Epidermal melanocyte (primary cell): ENCODE results near the gene C9orf43.
A peak's percentile ranks its signal among the peaks of the same experiment; 100 is the strongest.
"Not testable (repeated sequence)": the region's sequence is repeated elsewhere in the genome, so short reads cannot be mapped to it uniquely, and the experiment has no call there.

Experiments used
- DNase-seq: peaks from one replicate; pipeline ENCODE4 v3.0.0; 2011; ENCODE audit warnings: low spot score; ENCODE audit not compliant: insufficient read length

Gene C9orf43

GRCh38 chr9:113416149-113416721 is 5.7 kb downstream of the C9orf43 start:
- DNase-seq, result no peak

- no peak for DNase-seq
Observed at GRCh38 chr9:113417370-113417769, 6.8 kb downstream of the C9orf43 start.

GRCh38 chr9:113421726-113422125 is 11.2 kb downstream of the C9orf43 start:
- DNase-seq, result no peak

GRCh38 chr9:113425072-113425471 is 14.5 kb downstream of the C9orf43 start:
- no peak for DNase-seq

GRCh38 chr9:113426701-113427100 is 16.2 kb downstream of the C9orf43 start:
- DNase-seq, result no peak

- DNase-seq, result no peak
Observed at GRCh38 chr9:113427629-113428028, 17.1 kb downstream of the C9orf43 start.

GRCh38 chr9:113428062-113428615 is 17.6 kb downstream of the C9orf43 start:
- DNase-seq, result no peak

- no peak for DNase-seq
Observed at GRCh38 chr9:113431191-113431590, 20.6 kb downstream of the C9orf43 start.

- no peak for DNase-seq
Observed at GRCh38 chr9:113436728-113437515, 26.4 kb downstream of the C9orf43 start.

- DNase-seq, result not testable (repeated sequence)
Observed at GRCh38 chr9:113437716-113438115, 27.2 kb downstream of the C9orf43 start.

- no peak for DNase-seq
Observed at GRCh38 chr9:113444736-113445135, 34.2 kb downstream of the C9orf43 start.

- DNase-seq, result peak; percentile 80
Observed at GRCh38 chr9:113446323-113446740, 35.8 kb downstream of the C9orf43 start.

- no peak for DNase-seq
Observed at GRCh38 chr9:113449376-113449775, 38.8 kb downstream of the C9orf43 start.

GRCh38 chr9:113452113-113452605 is 41.6 kb downstream of the C9orf43 start:
- no peak for DNase-seq

- no peak for DNase-seq
Observed at GRCh38 chr9:113454914-113455761, 44.6 kb downstream of the C9orf43 start.

GRCh38 chr9:113456235-113456634 is 45.7 kb downstream of the C9orf43 start:
- DNase-seq, result no peak

GRCh38 chr9:113461285-113461684 is 50.7 kb downstream of the C9orf43 start:
- DNase-seq, result no peak

- DNase-seq, result no peak
Observed at GRCh38 chr9:113461943-113462342, 51.4 kb downstream of the C9orf43 start.

GRCh38 chr9:113462781-113463286 is 52.3 kb downstream of the C9orf43 start:
- no peak for DNase-seq

- no peak for DNase-seq
Observed at GRCh38 chr9:113463418-113464285, 53.1 kb downstream of the C9orf43 start, which contains the start of gene RGS3. RGS3 (plus strand) TSS chr9:113463727; CDS start chr9:113463803, 76 bp downstream.
